ENCODE measurements around the gene MCF2L2.
"Not testable (repeated sequence)": the region's sequence is repeated elsewhere in the genome, so short reads cannot be mapped to it uniquely, and the experiment has no call there.

The MCF2L2 gene

DNA sequence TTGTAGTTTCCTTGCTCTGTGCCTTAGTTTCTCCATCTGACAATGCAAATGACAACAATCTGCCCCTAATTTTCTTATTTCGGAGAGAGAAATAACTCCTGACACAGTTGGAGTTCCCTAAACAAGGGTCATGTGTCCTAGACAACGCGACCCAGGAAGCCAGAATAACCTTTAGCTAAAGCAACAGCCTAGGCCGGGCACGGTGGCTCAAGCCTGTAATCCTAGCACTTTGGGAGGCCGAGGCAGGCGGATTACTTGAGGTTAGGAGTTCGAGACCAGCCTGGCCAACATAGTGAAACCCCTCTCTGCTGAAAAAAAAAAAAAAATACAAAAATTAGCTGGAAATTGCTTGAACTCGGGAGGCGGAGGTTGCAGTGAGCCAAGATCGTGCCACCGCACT is 49.9 kb downstream of the MCF2L2 start:
- H3K4me3 ChIP-seq (ENCODE audit: control insufficient read depth, low read depth, low read length) = no peak overlapping the region
- TF ChIP-seq, protein P1, sequence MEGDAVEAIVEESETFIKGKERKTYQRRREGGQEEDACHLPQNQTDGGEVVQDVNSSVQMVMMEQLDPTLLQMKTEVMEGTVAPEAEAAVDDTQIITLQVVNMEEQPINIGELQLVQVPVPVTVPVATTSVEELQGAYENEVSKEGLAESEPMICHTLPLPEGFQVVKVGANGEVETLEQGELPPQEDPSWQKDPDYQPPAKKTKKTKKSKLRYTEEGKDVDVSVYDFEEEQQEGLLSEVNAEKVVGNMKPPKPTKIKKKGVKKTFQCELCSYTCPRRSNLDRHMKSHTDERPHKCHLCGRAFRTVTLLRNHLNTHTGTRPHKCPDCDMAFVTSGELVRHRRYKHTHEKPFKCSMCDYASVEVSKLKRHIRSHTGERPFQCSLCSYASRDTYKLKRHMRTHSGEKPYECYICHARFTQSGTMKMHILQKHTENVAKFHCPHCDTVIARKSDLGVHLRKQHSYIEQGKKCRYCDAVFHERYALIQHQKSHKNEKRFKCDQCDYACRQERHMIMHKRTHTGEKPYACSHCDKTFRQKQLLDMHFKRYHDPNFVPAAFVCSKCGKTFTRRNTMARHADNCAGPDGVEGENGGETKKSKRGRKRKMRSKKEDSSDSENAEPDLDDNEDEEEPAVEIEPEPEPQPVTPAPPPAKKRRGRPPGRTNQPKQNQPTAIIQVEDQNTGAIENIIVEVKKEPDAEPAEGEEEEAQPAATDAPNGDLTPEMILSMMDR (conservative IDR thresholded peaks at IDR 0.05; ENCODE audit: control insufficient read depth, insufficient read depth, low read depth, low read length) = no peak
- DNase-seq (ENCODE audit: low read depth) = no peak

DNA sequence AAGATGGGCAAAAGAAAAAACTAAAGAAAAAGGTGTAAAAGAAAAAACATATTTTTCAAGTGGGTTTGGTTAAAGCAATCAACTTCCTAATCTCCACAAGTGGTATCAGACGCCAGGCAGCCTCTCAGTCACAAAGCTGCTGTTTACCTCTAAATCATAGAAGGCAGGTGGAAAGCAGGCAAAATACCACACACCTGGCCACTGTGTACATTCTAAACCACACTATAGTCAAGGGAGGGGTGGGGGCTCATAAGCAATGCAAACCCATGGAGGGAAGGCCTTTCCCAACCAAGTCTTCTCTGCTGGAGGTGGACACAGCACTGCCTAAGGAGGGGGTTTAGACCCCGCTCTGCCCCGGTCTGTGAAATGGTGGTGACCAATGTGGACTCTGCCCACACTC is 50.4 kb downstream of the MCF2L2 start:
- H3K4me3 ChIP-seq (ENCODE audit: control insufficient read depth, low read depth, low read length) = no peak overlapping the region
- TF ChIP-seq, protein P1 (conservative IDR thresholded peaks at IDR 0.05; ENCODE audit: control insufficient read depth, insufficient read depth, low read depth, low read length) = no peak
- DNase-seq (ENCODE audit: low read depth) = no peak

DNA sequence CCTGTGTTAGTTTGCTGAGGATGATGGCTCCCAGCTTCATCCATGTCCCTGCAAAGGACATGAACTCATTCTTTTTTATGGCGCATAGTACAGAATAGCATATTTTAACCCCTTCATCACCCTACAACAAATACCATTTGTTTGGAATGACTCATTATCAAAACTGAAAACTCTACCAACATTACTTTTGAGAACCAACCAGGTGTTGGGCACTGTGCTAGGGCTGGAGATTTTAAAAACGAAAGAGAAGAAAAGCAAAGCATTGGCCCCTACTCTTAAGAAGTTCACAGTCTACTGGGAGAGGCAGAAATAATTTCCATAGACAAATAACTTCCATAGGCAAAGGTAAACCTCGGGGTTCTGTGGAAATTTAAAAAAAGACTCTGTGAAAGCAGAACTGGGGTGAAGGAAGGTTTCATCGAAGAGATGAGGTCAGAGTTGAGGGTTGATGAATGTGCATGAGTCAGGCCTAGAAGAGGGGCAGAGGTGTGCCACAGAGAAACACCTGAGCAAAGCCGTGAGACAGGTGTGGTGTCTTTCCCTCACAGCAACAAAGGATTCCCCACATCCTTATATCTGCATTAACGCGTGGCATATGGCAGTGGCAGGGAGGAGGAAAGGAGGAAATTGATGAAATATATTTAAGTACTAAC is 51.0 kb downstream of the MCF2L2 start:
- H3K4me3 ChIP-seq (ENCODE audit: control insufficient read depth, low read depth, low read length) = no peak overlapping the region
- peak; percentile 22 for DNase-seq (ENCODE audit: low read depth)
- TF ChIP-seq, protein P1 (conservative IDR thresholded peaks at IDR 0.05; ENCODE audit: control insufficient read depth, insufficient read depth, low read depth, low read length) = no peak

DNA sequence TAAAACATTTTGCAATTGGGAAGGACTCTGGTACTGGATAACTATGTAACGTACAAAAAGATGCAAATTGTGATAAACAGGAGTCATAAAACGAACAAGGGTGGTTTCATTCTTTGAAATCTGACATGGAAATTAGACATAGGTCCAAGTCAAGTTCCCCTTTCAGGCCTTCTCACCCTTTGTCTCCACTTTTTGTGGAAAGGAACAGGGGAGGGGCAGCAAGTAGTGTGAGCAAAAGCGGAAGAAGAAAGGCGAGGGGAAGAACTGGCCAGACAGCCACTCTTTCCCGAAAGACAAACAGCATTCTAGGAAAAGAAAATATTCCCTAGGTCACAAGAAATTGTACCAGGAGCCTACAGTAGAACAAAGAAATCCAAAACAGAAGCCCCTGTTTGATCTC is 52.6 kb downstream of the MCF2L2 start:
- DNase-seq (ENCODE audit: low read depth) = no peak
- TF ChIP-seq, protein P1 (conservative IDR thresholded peaks at IDR 0.05; ENCODE audit: control insufficient read depth, insufficient read depth, low read depth, low read length) = no peak
- no peak overlapping the region for H3K4me3 ChIP-seq (ENCODE audit: control insufficient read depth, low read depth, low read length)

DNA sequence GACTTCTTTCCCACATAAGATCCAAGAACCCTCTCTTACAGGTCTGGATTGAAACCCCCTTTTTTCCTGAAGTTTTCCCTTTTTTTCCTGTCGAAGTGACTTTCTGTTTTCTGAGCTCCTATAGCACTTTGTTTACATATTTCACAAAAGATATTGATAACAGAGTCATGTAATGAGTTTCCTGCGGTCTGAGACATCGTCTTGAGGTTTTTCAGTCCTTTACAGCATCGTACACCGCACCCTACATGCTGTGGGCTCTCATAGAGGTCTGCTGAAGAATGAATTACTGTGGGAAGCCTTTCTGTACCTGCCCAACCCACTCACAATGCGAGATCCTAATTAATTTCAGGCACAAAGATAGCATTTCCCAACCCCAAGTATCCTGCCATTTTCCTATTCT is 53.1 kb downstream of the MCF2L2 start:
- TF ChIP-seq, protein P1 (conservative IDR thresholded peaks at IDR 0.05; ENCODE audit: control insufficient read depth, insufficient read depth, low read depth, low read length) = no peak
- DNase-seq (ENCODE audit: low read depth) = no peak
- no peak overlapping the region for H3K4me3 ChIP-seq (ENCODE audit: control insufficient read depth, low read depth, low read length)

DNA sequence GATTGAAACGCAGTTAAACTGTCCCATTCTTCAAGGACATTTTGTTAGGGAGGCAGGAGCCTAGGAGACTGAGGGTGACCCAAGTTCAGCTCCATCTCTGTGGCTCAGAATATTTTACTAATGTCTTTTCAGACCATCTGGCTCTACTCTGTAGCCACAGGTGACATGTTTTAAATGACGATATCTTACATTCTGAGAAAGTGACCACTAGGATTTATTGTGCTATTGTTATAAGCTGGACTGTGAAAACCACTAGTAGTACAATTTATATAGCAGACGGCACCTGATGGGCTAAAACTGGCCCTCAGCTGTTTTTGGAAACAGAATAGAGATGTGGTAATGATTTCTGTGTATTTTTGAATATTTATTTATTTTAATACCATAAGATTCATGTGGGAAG is 55.5 kb downstream of the MCF2L2 start:
- H3K4me3 ChIP-seq (ENCODE audit: control insufficient read depth, low read depth, low read length) = no peak overlapping the region
- TF ChIP-seq, protein P1 (conservative IDR thresholded peaks at IDR 0.05; ENCODE audit: control insufficient read depth, insufficient read depth, low read depth, low read length) = no peak
- no peak for DNase-seq (ENCODE audit: low read depth)

DNA sequence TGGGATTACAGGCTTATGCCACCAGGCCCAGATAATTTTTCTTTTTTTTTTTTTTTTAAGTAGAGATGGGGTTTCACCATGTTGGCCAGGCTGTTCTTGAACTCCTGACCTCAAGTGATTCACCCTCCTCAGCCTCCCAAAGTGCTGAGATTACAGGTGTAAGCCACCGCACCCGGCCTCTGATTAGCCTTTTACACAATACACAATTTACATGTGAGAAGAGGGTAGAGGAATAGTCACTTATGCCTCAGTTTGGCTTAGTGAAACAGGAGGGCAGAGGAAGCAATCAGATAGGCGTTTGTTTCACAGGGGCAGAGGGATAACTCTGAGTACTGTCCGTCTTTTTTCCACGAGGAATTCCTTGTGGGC is 56.8 kb downstream of the MCF2L2 start:
- not testable (repeated sequence) for DNase-seq (ENCODE audit: low read depth); H3K4me3 ChIP-seq (ENCODE audit: control insufficient read depth, low read depth, low read length)

All from fibroblast of mammary gland (primary cell).